Activated CD4-positive, alpha-beta memory T cell treated with anti-CD3 and anti-CD28 coated beads, Interleukin-2, amount 10 ng/mL, durations not matched to agents 7 days and 5 days (primary cell): ENCODE measurements around the gene IFT43. TPM values are rescaled to one million over a fixed set of nuclear protein-coding genes. Genes with fewer than 3 reads are reported as not detected.
A peak's percentile ranks its signal among the peaks of the same experiment; 100 is the strongest.

Experiments used
- CTCF ChIA-PET: fragments of 350-600 bp; sonication (Branson Sonifier 250); formaldehyde crosslinking; loops from one replicate; lab custom pipeline; 2021; ENCODE audit warnings: antibody characterized with exemption, inconsistent platforms; lab: Charles Lee
- POLR2A ChIA-PET: fragments of 350-600 bp; sonication (Branson Sonifier 250); formaldehyde crosslinking; loops from one replicate; lab custom pipeline; 2021; ENCODE audit warnings: antibody characterized with exemption; lab: Charles Lee
- DNase-seq: peaks from one replicate; pipeline ENCODE4 v3.0.0-alpha.2; 2020
- H3K27ac Mint-ChIP-seq: one replicate; pipeline ENCODE4 v1.8.0; 2021; ENCODE audit warnings: mild to moderate bottlenecking, mixed read lengths
- H3K27me3 Mint-ChIP-seq: one replicate; pipeline ENCODE4 v1.8.0; 2021; ENCODE audit warnings: mixed read lengths
- H3K36me3 Mint-ChIP-seq: one replicate; pipeline ENCODE4 v1.8.0; 2021; ENCODE audit warnings: low read depth, mixed read lengths
- H3K4me1 Mint-ChIP-seq: one replicate; pipeline ENCODE4 v1.8.0; 2021; ENCODE audit warnings: mixed read lengths
- H3K4me3 Mint-ChIP-seq: one replicate; pipeline ENCODE4 v1.8.0; 2021; ENCODE audit warnings: mild to moderate bottlenecking, mixed read lengths
- H3K9me3 Mint-ChIP-seq: one replicate; pipeline ENCODE4 v1.8.0; 2021; ENCODE audit warnings: mixed read lengths
- total RNA-seq, 2 experiments: library from RNA; stranded (reverse); gene quantifications; one replicate each; pipeline ENCODE4 v1.2.3, GENCODE V29; 2021

Gene IFT43
- total RNA-seq, 2 experiments from 2014 or later = 6.4 to 6.9 TPM

GRCh38 chr14:76040704-76041103 is 55.1 kb downstream of the IFT43 start:
- no peak for DNase-seq
- ChIA-PET POLR2A (no interaction called here), CTCF (interaction anchor here (1.2 kb wide), 1 partner anchor 10 kb away, joined by 3 read pairs; no protein-coding TSS in a partner anchor)
- Mint-ChIP-seq H3K27me3 (no peaks in the 10 kb centered on the region), H3K27ac (no peak overlapping the region), H3K4me3 (no peak overlapping the region), H3K9me3 (no peaks in the 10 kb centered on the region), H3K4me1 (no peaks in the 10 kb centered on the region), H3K36me3 (no peaks in the 10 kb centered on the region)

- ChIA-PET CTCF (interaction anchor here (0.8 kb wide), 1 partner anchor 341 kb away, joined by 3 read pairs; no protein-coding TSS in a partner anchor), POLR2A (no interaction called here)
- no peak overlapping the region for H3K4me3 Mint-ChIP-seq
- H3K27ac Mint-ChIP-seq = no peak overlapping the region
- H3K4me1 Mint-ChIP-seq = peaks cover 2% of the 10 kb centered on the region
- no peak for DNase-seq
- H3K27me3 Mint-ChIP-seq = no peaks in the 10 kb centered on the region
- no peaks in the 10 kb centered on the region for H3K36me3 Mint-ChIP-seq
- H3K9me3 Mint-ChIP-seq = no peaks in the 10 kb centered on the region
These were observed 60.2 kb downstream of the IFT43 start for GRCh38 chr14:76045773-76046172.

GRCh38 chr14:76050250-76050649 is 64.7 kb downstream of the IFT43 start:
- CTCF ChIA-PET = interaction anchor here (0.7 to 6.3 kb wide), 21 partner anchors 9 to 598 kb away, joined by 3 to 95 read pairs (median 3); no protein-coding TSS in a partner anchor
- H3K9me3 Mint-ChIP-seq = no peaks in the 10 kb centered on the region

GRCh38 chr14:76050797-76051392 is 65.3 kb downstream of the IFT43 start:
- CTCF ChIA-PET = interaction anchor here (0.6 to 6.3 kb wide), 23 partner anchors 10 to 598 kb away, joined by 3 to 95 read pairs (median 3); no protein-coding TSS in a partner anchor

More at GRCh38 chr14:76050250-76050649, 64.7 kb downstream of the IFT43 start:
- POLR2A ChIA-PET = no interaction called here
- no peak for DNase-seq
- Mint-ChIP-seq H3K27ac (no peak overlapping the region), H3K4me3 (no peak overlapping the region), H3K27me3 (no peaks in the 10 kb centered on the region), H3K4me1 (peaks cover 2% of the 10 kb centered on the region), H3K36me3 (no peaks in the 10 kb centered on the region)

GRCh38 chr14:76051717-76052465 is 66.3 kb downstream of the IFT43 start:
- Mint-ChIP-seq H3K4me3 (no peak overlapping the region), H3K4me1 (no peaks in the 10 kb centered on the region), H3K36me3 (no peaks in the 10 kb centered on the region), H3K27me3 (no peaks in the 10 kb centered on the region), H3K27ac (no peak overlapping the region), H3K9me3 (no peaks in the 10 kb centered on the region)
- ChIA-PET CTCF (interaction anchor here (0.6 to 6.3 kb wide), 7 partner anchors 11 to 336 kb away, joined by 3 to 95 read pairs (median 4); no protein-coding TSS in a partner anchor), POLR2A (no interaction called here)
- DNase-seq = no peak

More at GRCh38 chr14:76050797-76051392, 65.3 kb downstream of the IFT43 start:
- Mint-ChIP-seq H3K9me3 (no peaks in the 10 kb centered on the region), H3K27me3 (no peaks in the 10 kb centered on the region), H3K36me3 (no peaks in the 10 kb centered on the region), H3K4me1 (peaks cover 1% of the 10 kb centered on the region), H3K4me3 (no peak overlapping the region), H3K27ac (no peak overlapping the region)
- POLR2A ChIA-PET = no interaction called here
- peak; percentile 56 for DNase-seq

GRCh38 chr14:76053572-76054355 is 68.2 kb downstream of the IFT43 start:
- H3K36me3 Mint-ChIP-seq = no peaks in the 10 kb centered on the region

GRCh38 chr14:76055330-76055729 is 69.8 kb downstream of the IFT43 start:
- CTCF ChIA-PET = interaction anchor here (0.7 to 1.9 kb wide), 2 partner anchors 346 to 1423 kb away, joined by 3 to 11 read pairs; no protein-coding TSS in a partner anchor
- Mint-ChIP-seq H3K4me1 (no peaks in the 10 kb centered on the region), H3K27me3 (no peaks in the 10 kb centered on the region)

More at GRCh38 chr14:76053572-76054355, 68.2 kb downstream of the IFT43 start:
- Mint-ChIP-seq H3K27ac (no peak overlapping the region), H3K27me3 (no peaks in the 10 kb centered on the region), H3K4me1 (no peaks in the 10 kb centered on the region), H3K4me3 (no peak overlapping the region), H3K9me3 (no peaks in the 10 kb centered on the region)
- ChIA-PET CTCF (interaction anchor here (1.1 to 6.3 kb wide), 3 partner anchors 299 to 336 kb away, joined by 3 to 95 read pairs (median 11); no protein-coding TSS in a partner anchor), POLR2A (no interaction called here)
- no peak for DNase-seq

GRCh38 chr14:76056128-76056527 is 70.6 kb downstream of the IFT43 start:
- no peak overlapping the region for H3K4me3 Mint-ChIP-seq
- ChIA-PET CTCF (interaction anchor here (1.9 kb wide), 1 partner anchor 347 kb away, joined by 11 read pairs; no protein-coding TSS in a partner anchor), POLR2A (no interaction called here)

More at GRCh38 chr14:76055330-76055729, 69.8 kb downstream of the IFT43 start:
- no peak overlapping the region for H3K27ac Mint-ChIP-seq
- POLR2A ChIA-PET = no interaction called here
- DNase-seq = no peak
- no peaks in the 10 kb centered on the region for H3K36me3 Mint-ChIP-seq
- H3K4me3 Mint-ChIP-seq = no peak overlapping the region
- no peaks in the 10 kb centered on the region for H3K9me3 Mint-ChIP-seq

GRCh38 chr14:76057914-76058313 is 72.4 kb downstream of the IFT43 start:
- Mint-ChIP-seq H3K36me3 (no peaks in the 10 kb centered on the region), H3K4me3 (no peak overlapping the region), H3K4me1 (no peaks in the 10 kb centered on the region), H3K27me3 (no peaks in the 10 kb centered on the region), H3K27ac (no peak overlapping the region), H3K9me3 (no peaks in the 10 kb centered on the region)
- POLR2A ChIA-PET = no interaction called here
- CTCF ChIA-PET = interaction anchor here (1.3 kb wide), 1 partner anchor 11 kb away, joined by 3 read pairs; no protein-coding TSS in a partner anchor
- no peak for DNase-seq

More at GRCh38 chr14:76056128-76056527, 70.6 kb downstream of the IFT43 start:
- Mint-ChIP-seq H3K27ac (no peak overlapping the region), H3K9me3 (no peaks in the 10 kb centered on the region), H3K4me1 (no peaks in the 10 kb centered on the region), H3K27me3 (no peaks in the 10 kb centered on the region), H3K36me3 (no peaks in the 10 kb centered on the region)
- DNase-seq = no peak

- CTCF ChIA-PET = interaction anchor here (0.8 kb wide), 1 partner anchor 14 kb away, joined by 5 read pairs; no protein-coding TSS in a partner anchor
- Mint-ChIP-seq H3K4me3 (no peak overlapping the region), H3K9me3 (peaks cover 1% of the 10 kb centered on the region), H3K27ac (no peak overlapping the region), H3K27me3 (no peaks in the 10 kb centered on the region), H3K4me1 (no peaks in the 10 kb centered on the region), H3K36me3 (no peaks in the 10 kb centered on the region)
- POLR2A ChIA-PET = no interaction called here
- DNase-seq = no peak
These were observed 77.8 kb downstream of the IFT43 start for GRCh38 chr14:76063327-76063726.

- no peaks in the 10 kb centered on the region for H3K36me3 Mint-ChIP-seq
- peaks cover 1% of the 10 kb centered on the region for H3K9me3 Mint-ChIP-seq
- no peaks in the 10 kb centered on the region for H3K4me1 Mint-ChIP-seq
- CTCF ChIA-PET = interaction anchor here (0.8 kb wide), 1 partner anchor 15 kb away, joined by 5 read pairs; no protein-coding TSS in a partner anchor
- H3K27ac Mint-ChIP-seq = no peak overlapping the region
- H3K4me3 Mint-ChIP-seq = no peak overlapping the region
- no peak for DNase-seq
- no peaks in the 10 kb centered on the region for H3K27me3 Mint-ChIP-seq
- POLR2A ChIA-PET = no interaction called here
These were observed 80.0 kb downstream of the IFT43 start for GRCh38 chr14:76065519-76065918.

GRCh38 chr14:76067536-76067935 is 82.0 kb downstream of the IFT43 start:
- Mint-ChIP-seq H3K27ac (no peak overlapping the region), H3K4me3 (no peak overlapping the region), H3K27me3 (no peaks in the 10 kb centered on the region), H3K4me1 (no peaks in the 10 kb centered on the region), H3K36me3 (no peaks in the 10 kb centered on the region), H3K9me3 (peaks cover 1% of the 10 kb centered on the region)
- DNase-seq = no peak
- POLR2A ChIA-PET = no interaction called here
- CTCF ChIA-PET = interaction anchor here (0.5 to 1.5 kb wide), 2 partner anchors 17 to 250 kb away, joined by 3 to 4 read pairs; no protein-coding TSS in a partner anchor
